ENCODE data around the gene PAM.

Gene PAM

DNA sequence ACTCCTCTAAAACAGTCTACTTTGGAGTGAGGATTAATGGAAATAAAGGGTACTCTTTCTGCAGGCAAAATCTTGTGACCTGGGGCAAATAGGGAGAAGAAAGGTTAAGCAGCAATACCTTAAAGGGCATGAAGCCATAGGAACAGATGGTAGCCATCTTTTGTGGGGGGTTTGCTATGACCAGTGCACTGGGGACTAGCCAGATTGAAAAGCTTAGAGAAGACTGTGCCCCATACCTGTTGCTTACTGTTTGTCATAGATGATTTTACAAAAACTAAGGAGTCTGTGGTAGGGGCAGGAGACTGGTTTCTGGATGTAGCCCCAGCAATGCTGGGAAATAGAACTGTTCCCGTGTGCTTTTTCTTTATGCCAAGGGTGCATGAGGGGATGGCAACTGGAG is 58.6 kb downstream of the PAM start:
- no peaks in the 10 kb centered on the region for H3K9me3 ChIP-seq (replicated peaks; ENCODE audit: insufficient read depth, low read length)
- no peaks in the 10 kb centered on the region for H3K79me2 ChIP-seq (ENCODE audit: low read length)
- no peak overlapping the region for H3K9ac ChIP-seq (ENCODE audit: low read length)
- no peak overlapping the region for H3K4me3 ChIP-seq (ENCODE audit: low read length)
- TF ChIP-seq EZH2phosphoT487 (IDR thresholded peaks at IDR 0.05; ENCODE audit: low read length) (no peak), EZH2 (optimal IDR thresholded peaks at IDR 0.05; ENCODE audit: low read depth, low read length) (no peak), CTCF (IDR thresholded peaks at IDR 0.05; ENCODE audit: low read length) (no peak)
- no peak overlapping the region for H3K27ac ChIP-seq (ENCODE audit: low read length)
- H2AFZ ChIP-seq (ENCODE audit: low read length), result no peak overlapping the region
- H3K9me2 ChIP-seq (replicated peaks; ENCODE audit: insufficient read depth, low read length), result no peaks in the 10 kb centered on the region
- no peaks in the 10 kb centered on the region for H3F3A ChIP-seq (ENCODE audit: insufficient read depth, low read length)
- H4K20me1 ChIP-seq (ENCODE audit: insufficient read depth, low read length), result no peaks in the 10 kb centered on the region
- DNase-seq, result no peak
- no peaks in the 10 kb centered on the region for H3K36me3 ChIP-seq (replicated peaks; ENCODE audit: insufficient read depth, low read length)
- H3K27me3 ChIP-seq (replicated peaks; ENCODE audit: insufficient read depth, low read length), result no peaks in the 10 kb centered on the region
- H3K4me1 ChIP-seq (ENCODE audit: low read length), result 0 out of 2 replicates have a peak, but pooled peaks cover 3% of the 10 kb centered on the region
- H3K4me2 ChIP-seq (ENCODE audit: low read depth, low read length), result no peak overlapping the region

GRCh38 chr5:102815084-102815483 is 60.0 kb downstream of the PAM start:
- no peaks in the 10 kb centered on the region for H3F3A ChIP-seq (ENCODE audit: insufficient read depth, low read length)
- H3K9me2 ChIP-seq (replicated peaks; ENCODE audit: insufficient read depth, low read length), result no peaks in the 10 kb centered on the region
- H4K20me1 ChIP-seq (ENCODE audit: insufficient read depth, low read length), result no peaks in the 10 kb centered on the region
- H2AFZ ChIP-seq (ENCODE audit: low read length), result no peak overlapping the region
- DNase-seq, result no peak
- H3K27ac ChIP-seq (ENCODE audit: low read length), result no peak overlapping the region
- no peaks in the 10 kb centered on the region for H3K9me3 ChIP-seq (replicated peaks; ENCODE audit: insufficient read depth, low read length)
- H3K4me1 ChIP-seq (ENCODE audit: low read length), result 0 out of 2 replicates have a peak, but pooled peaks cover 3% of the 10 kb centered on the region
- no peak overlapping the region for H3K4me3 ChIP-seq (ENCODE audit: low read length)
- H3K4me2 ChIP-seq (ENCODE audit: low read depth, low read length), result no peak overlapping the region
- no peak overlapping the region for H3K9ac ChIP-seq (ENCODE audit: low read length)
- TF ChIP-seq EZH2 (optimal IDR thresholded peaks at IDR 0.05; ENCODE audit: low read depth, low read length) (no peak), EZH2phosphoT487 (IDR thresholded peaks at IDR 0.05; ENCODE audit: low read length) (no peak), CTCF (IDR thresholded peaks at IDR 0.05; ENCODE audit: low read length) (no peak)
- H3K36me3 ChIP-seq (replicated peaks; ENCODE audit: insufficient read depth, low read length), result no peaks in the 10 kb centered on the region
- H3K27me3 ChIP-seq (replicated peaks; ENCODE audit: insufficient read depth, low read length), result no peaks in the 10 kb centered on the region
- no peaks in the 10 kb centered on the region for H3K79me2 ChIP-seq (ENCODE audit: low read length)

DNA sequence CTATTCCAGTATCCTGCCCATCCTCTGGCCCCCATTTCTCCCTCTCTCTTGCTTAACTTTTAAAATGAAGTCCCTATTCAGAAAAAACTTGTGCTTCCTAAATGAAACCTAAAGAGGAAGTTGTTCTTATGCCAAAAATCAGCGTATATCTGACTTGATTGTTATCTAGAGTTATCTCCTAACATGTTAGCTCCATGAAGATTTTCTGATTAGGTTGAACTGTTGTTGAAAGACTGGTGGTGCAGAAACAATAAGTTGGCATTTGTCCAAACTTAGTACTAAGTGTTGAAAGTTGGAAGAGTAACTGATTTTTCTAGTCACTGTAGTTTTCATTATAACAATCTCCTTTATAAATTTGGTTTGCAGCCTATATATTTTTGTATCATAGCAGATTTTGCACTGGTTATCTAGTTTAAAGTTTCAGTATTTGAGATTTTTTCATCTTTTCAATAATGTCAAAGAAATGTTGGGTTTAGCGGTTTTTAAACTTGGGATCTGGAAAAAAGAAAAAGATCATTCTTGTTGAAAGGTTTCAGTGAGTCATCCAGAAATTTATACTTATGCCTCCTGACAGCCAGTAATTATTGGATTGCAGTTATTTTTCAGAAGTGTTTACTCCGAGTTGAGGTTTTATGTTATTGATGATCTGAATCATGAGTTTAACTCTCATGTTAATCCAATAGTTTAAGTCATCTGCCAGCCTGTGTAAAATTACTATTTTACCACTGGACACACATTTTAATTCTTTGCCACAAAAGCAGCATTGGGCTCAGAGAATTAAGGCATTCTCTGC is 60.6 kb downstream of the PAM start:
- H3K4me2 ChIP-seq (ENCODE audit: low read depth, low read length), result no peak overlapping the region
- no peaks in the 10 kb centered on the region for H4K20me1 ChIP-seq (ENCODE audit: insufficient read depth, low read length)
- H3K4me3 ChIP-seq (ENCODE audit: low read length), result no peak overlapping the region
- no peaks in the 10 kb centered on the region for H3F3A ChIP-seq (ENCODE audit: insufficient read depth, low read length)
- H3K27ac ChIP-seq (ENCODE audit: low read length), result no peak overlapping the region
- no peaks in the 10 kb centered on the region for H3K9me2 ChIP-seq (replicated peaks; ENCODE audit: insufficient read depth, low read length)
- no peak for DNase-seq
- 0 out of 2 replicates have a peak, but pooled peaks cover 3% of the 10 kb centered on the region for H3K4me1 ChIP-seq (ENCODE audit: low read length)
- H3K36me3 ChIP-seq (replicated peaks; ENCODE audit: insufficient read depth, low read length), result no peaks in the 10 kb centered on the region
- no peak overlapping the region for H2AFZ ChIP-seq (ENCODE audit: low read length)
- TF ChIP-seq CTCF (IDR thresholded peaks at IDR 0.05; ENCODE audit: low read length) (no peak), EZH2 (optimal IDR thresholded peaks at IDR 0.05; ENCODE audit: low read depth, low read length) (no peak), EZH2phosphoT487 (IDR thresholded peaks at IDR 0.05; ENCODE audit: low read length) (no peak)
- no peak overlapping the region for H3K9ac ChIP-seq (ENCODE audit: low read length)
- H3K79me2 ChIP-seq (ENCODE audit: low read length), result no peaks in the 10 kb centered on the region
- no peaks in the 10 kb centered on the region for H3K9me3 ChIP-seq (replicated peaks; ENCODE audit: insufficient read depth, low read length)
- H3K27me3 ChIP-seq (replicated peaks; ENCODE audit: insufficient read depth, low read length), result no peaks in the 10 kb centered on the region

All from MM.1S (cell line).